RWPE2 (cell line): ENCODE data around the gene CDC45.
"Not testable (repeated sequence)": the region's sequence is repeated elsewhere in the genome, so short reads cannot be mapped to it uniquely, and the experiment has no call there.

Experiments
- ATAC-seq: fragments of 200-7000 bp; cut with Tn5 transposase; 3 replicates; pipeline ENCODE4 v1.9.1; 2021; ENCODE audit warnings: low read depth
- DNase-seq: peaks from one replicate; pipeline ENCODE4 v3.0.0-alpha.2; 2020; ENCODE audit warnings: low spot score
- H3K27ac ChIP-seq: fragments of 450-650 bp; 2 replicates; pipeline ENCODE4 v1.5.1; 2017; ENCODE audit warnings: mild to moderate bottlenecking; ENCODE audit not compliant: poor library complexity, severe bottlenecking
- H3K27me3 ChIP-seq: fragments of 250-450 bp; sonication (Bioruptor Pico); 2 replicates; pipeline ENCODE4 v1.5.1; 2021; ENCODE audit warnings: mild to moderate bottlenecking, moderate library complexity; ENCODE audit not compliant: insufficient read depth, poor library complexity, severe bottlenecking
- H3K36me3 ChIP-seq: fragments of 250-450 bp; sonication (Bioruptor Pico); 2 replicates; pipeline ENCODE4 v1.5.1; 2020; ENCODE audit warnings: low read depth, mild to moderate bottlenecking, moderate library complexity
- H3K4me1 ChIP-seq: fragments of 250-450 bp; sonication (Bioruptor Pico); 2 replicates; pipeline ENCODE4 v1.5.1; 2021; ENCODE audit warnings: mild to moderate bottlenecking, moderate library complexity; ENCODE audit not compliant: insufficient read depth, poor library complexity, severe bottlenecking
- H3K4me3 ChIP-seq: fragments of 250-450 bp; sonication (Bioruptor Pico); 2 replicates; pipeline ENCODE4 v1.5.1; 2021; ENCODE audit warnings: mild to moderate bottlenecking, moderate library complexity; ENCODE audit not compliant: severe bottlenecking
- H3K9me3 ChIP-seq: fragments of 250-450 bp; sonication (Bioruptor Pico); 2 replicates; pipeline ENCODE4 v1.5.1; 2021; ENCODE audit warnings: mild to moderate bottlenecking, moderate library complexity; ENCODE audit not compliant: severe bottlenecking
- CTCF ChIP-seq: fragments of 450-650 bp; IDR thresholded peaks from one replicate; pipeline ENCODE4 v1.5.1; 2017; ENCODE audit warnings: mild to moderate bottlenecking, moderate library complexity; ENCODE audit not compliant: poor library complexity, severe bottlenecking

CDC45 gene

GRCh38 chr22:19529811-19530210 is 50.1 kb downstream of the CDC45 start:
- no peak for TF ChIP-seq CTCF
- H3K27ac ChIP-seq: no peak overlapping the region
- no peak for DNase-seq
- H3K9me3 ChIP-seq: no peaks in the 10 kb centered on the region
- H3K4me1 ChIP-seq: no peaks in the 10 kb centered on the region
- H3K4me3 ChIP-seq: no peak overlapping the region
- peaks cover 3% of the 10 kb centered on the region for H3K27me3 ChIP-seq
- H3K36me3 ChIP-seq: no peaks in the 10 kb centered on the region
- ATAC-seq: no peak

GRCh38 chr22:19530751-19531150 is 51.0 kb downstream of the CDC45 start:
- DNase-seq (no peak), ATAC-seq (no peak)
- no peaks in the 10 kb centered on the region for H3K4me1 ChIP-seq
- H3K27me3 ChIP-seq: no peaks in the 10 kb centered on the region
- no peak overlapping the region for H3K4me3 ChIP-seq
- TF ChIP-seq CTCF: no peak
- H3K9me3 ChIP-seq: no peaks in the 10 kb centered on the region
- no peak overlapping the region for H3K27ac ChIP-seq
- no peaks in the 10 kb centered on the region for H3K36me3 ChIP-seq

GRCh38 chr22:19531327-19531726 is 51.6 kb downstream of the CDC45 start:
- H3K27ac ChIP-seq, H3K4me1 ChIP-seq: not testable (repeated sequence)

GRCh38 chr22:19533049-19533626 is 53.4 kb downstream of the CDC45 start:
- no peak for ATAC-seq
- Histone ChIP-seq H3K4me3 (no peak overlapping the region), H3K4me1 (no peaks in the 10 kb centered on the region), H3K9me3 (no peaks in the 10 kb centered on the region), H3K36me3 (no peaks in the 10 kb centered on the region), H3K27me3 (no peaks in the 10 kb centered on the region), H3K27ac (no peak overlapping the region)
- DNase-seq: no peak
- TF ChIP-seq CTCF: no peak

More at GRCh38 chr22:19531327-19531726, 51.6 kb downstream of the CDC45 start:
- not testable (repeated sequence) for H3K27me3 ChIP-seq, ATAC-seq, DNase-seq, H3K4me3 ChIP-seq, H3K36me3 ChIP-seq, H3K9me3 ChIP-seq

- Histone ChIP-seq H3K36me3 (no peaks in the 10 kb centered on the region), H3K4me3 (no peak overlapping the region), H3K27ac (no peak overlapping the region), H3K9me3 (no peaks in the 10 kb centered on the region), H3K27me3 (no peaks in the 10 kb centered on the region), H3K4me1 (no peaks in the 10 kb centered on the region)
- DNase-seq: no peak
- no peak for ATAC-seq
- TF ChIP-seq CTCF: no peak
Observed at GRCh38 chr22:19533857-19534256, 54.1 kb downstream of the CDC45 start.
